B cell (primary cell): ENCODE measurements around the gene BEAN1. TPM values are rescaled to one million over a fixed set of nuclear protein-coding genes. Genes with fewer than 3 reads are reported as not detected.

Source experiments
- ATAC-seq: fragments of 200-7000 bp; cut with Tn5 transposase; one replicate; pipeline ENCODE4 v1.10.0; 2021; ENCODE audit warnings: low read depth, mild to moderate bottlenecking, moderate number of reproducible peaks, moderate library complexity
- CTCF ChIA-PET: fragments of 350-600 bp; sonication (Branson Sonifier 250); formaldehyde crosslinking; loops from one replicate; lab custom pipeline; 2021; ENCODE audit warnings: antibody characterized with exemption, inconsistent platforms; lab: Charles Lee
- POLR2A ChIA-PET: fragments of 350-600 bp; sonication (Branson Sonifier 250); formaldehyde crosslinking; loops from one replicate; lab custom pipeline; 2021; ENCODE audit warnings: antibody characterized with exemption; lab: Charles Lee
- DNase-seq: peaks from one replicate; pipeline ENCODE4 v3.0.0; 2013
- H2AFZ ChIP-seq: 2 replicates; pipeline ENCODE4 v1.6.1; 2012; ENCODE audit warnings: mild to moderate bottlenecking, low read depth, low read length; ENCODE audit not compliant: insufficient read depth, poor library complexity, severe bottlenecking
- H3K27ac ChIP-seq, 2 donors: 1 replicate in 1 of 2; 2 replicates in 1 of 2; pipeline ENCODE4 v1.5.1; 2012 to 2013; ENCODE audit warnings: low read length in 2 of 2, mild to moderate bottlenecking in 2 of 2, moderate library complexity in 1 of 2
- H3K27me3 ChIP-seq, 4 experiments: fragments of 200-600 bp in 1 of 4; sonication (generic) in 1 of 4; replicated peaks in 1 of 4; 1 replicate in 2 of 4; 2 replicates in 2 of 4; pipeline versions ENCODE4 v1.6.1 to v1.7.0; 2013 to 2016; ENCODE audit warnings: low read length in 3 of 4, mild to moderate bottlenecking in 2 of 4, mixed read lengths in 1 of 4, moderate library complexity in 1 of 4; ENCODE audit not compliant: insufficient read depth in 4 of 4, control insufficient read depth in 3 of 4; ENCODE audit errors: control extremely low read depth in 1 of 4
- H3K36me3 ChIP-seq, 2 experiments: replicated peaks in 1 of 2; 1 replicate in 1 of 2; 2 replicates in 1 of 2; pipeline versions ENCODE4 v1.6.1 to v1.7.1; 2013; ENCODE audit warnings: low read length in 1 of 2; ENCODE audit not compliant: insufficient read depth in 2 of 2, control insufficient read depth in 1 of 2; ENCODE audit errors: control extremely low read depth in 1 of 2, extremely low read depth in 1 of 2
- H3K4me1 ChIP-seq, 2 donors: fragments of 200-600 bp in 1 of 2; sonication (generic) in 1 of 2; 1 replicate in 1 of 2; 2 replicates in 1 of 2; pipeline versions ENCODE4 v1.5.1 to v1.6.1; 2013 to 2017; ENCODE audit warnings: low read length in 2 of 2; ENCODE audit not compliant: control insufficient read depth in 2 of 2, insufficient read depth in 2 of 2
- H3K4me2 ChIP-seq: replicated peaks from 2 replicates; pipeline ENCODE3; 2012; ENCODE audit warnings: mild to moderate bottlenecking, low read depth, low read length; ENCODE audit not compliant: poor library complexity, severe bottlenecking
- H3K4me3 ChIP-seq, 5 experiments: fragments of 200-600 bp in 1 of 5; sonication (generic) in 1 of 5; 1 replicate in 3 of 5; 2 replicates in 2 of 5; pipeline versions ENCODE4 v1.5.1 to v1.7.0; 2011 to 2016; ENCODE audit warnings: low read length in 4 of 5, mild to moderate bottlenecking in 4 of 5, low read depth in 2 of 5, control low read depth in 1 of 5, moderate library complexity in 1 of 5; ENCODE audit not compliant: insufficient read depth in 1 of 5; ENCODE audit errors: control extremely low read depth in 1 of 5, extremely low read depth in 1 of 5
- H3K79me2 ChIP-seq: fragments of 200-600 bp; sonication (generic); one replicate; pipeline ENCODE4 v1.6.0; 2016; ENCODE audit warnings: low read length; ENCODE audit not compliant: control insufficient read depth, insufficient read depth
- H3K9ac ChIP-seq: fragments of 200-600 bp; sonication (generic); 2 replicates; pipeline ENCODE4 v1.6.1; 2017; ENCODE audit warnings: mild to moderate bottlenecking, low read length, moderate library complexity
- H3K9me3 ChIP-seq, 3 donors: one replicate each; pipeline versions ENCODE4 v1.6.1 to v1.7.1; 2013; ENCODE audit warnings: low read length in 2 of 3; ENCODE audit not compliant: control insufficient read depth in 2 of 3, insufficient read depth in 1 of 3; ENCODE audit errors: control extremely low read depth in 1 of 3
- H4K20me1 ChIP-seq: 2 replicates; pipeline ENCODE4 v1.6.0; 2012; ENCODE audit warnings: mild to moderate bottlenecking, low read length; ENCODE audit not compliant: insufficient read depth, control insufficient read depth, poor library complexity, severe bottlenecking
- H3K27ac Mint-ChIP-seq: one replicate; pipeline ENCODE4 v1.8.0; 2021; ENCODE audit warnings: mixed read lengths
- H3K27me3 Mint-ChIP-seq: one replicate; pipeline ENCODE4 v1.8.0; 2021; ENCODE audit warnings: mixed read lengths
- H3K4me1 Mint-ChIP-seq: one replicate; pipeline ENCODE4 v1.8.0; 2021; ENCODE audit warnings: mixed read lengths
- H3K4me3 Mint-ChIP-seq: one replicate; pipeline ENCODE4 v1.8.0; 2021; ENCODE audit warnings: mixed read lengths
- H3K9me3 Mint-ChIP-seq: one replicate; pipeline ENCODE4 v1.8.0; 2022; ENCODE audit warnings: mixed read lengths; ENCODE audit not compliant: insufficient read depth
- EZH2 ChIP-seq: IDR thresholded peaks from 2 replicates; pipeline ENCODE4 v1.6.1; 2012; ENCODE audit warnings: borderline replicate concordance, low read depth, mild to moderate bottlenecking, moderate library complexity, low read length; ENCODE audit not compliant: insufficient read depth, poor library complexity, severe bottlenecking
- WGBS: methylation state at CpG from one replicate; pipeline ENCODE4 v1.1.5; 2013; ENCODE audit warnings: missing lambda C conversion rate; ENCODE audit not compliant: insufficient coverage; 5-methylcytosine and 5-hydroxymethylcytosine counted together
- intact Hi-C: fragments of 100-400 bp; cut with micrococcal nuclease; formaldehyde crosslinking; loops from one replicate; pipeline ENCODE4 v1.10.0; 2022
- polyA plus RNA-seq: library from polyadenylated mRNA; depleted of rRNA; stranded (reverse); fragments of >200 nt; gene quantifications from 2 replicates; pipeline ENCODE4 v1.2.3, GENCODE V29; 2012
- total RNA-seq, 2 donors: library from RNA; stranded (reverse); fragments of 120-200 nt in 1 of 2; gene quantifications; 1 replicate in 1 of 2; 2 replicates in 1 of 2; pipeline versions ENCODE4 v1.2.3 to v1.2.4, GENCODE V29; 2013 to 2022
- TF ChIP-seq, protein P1 (sequence below): fragments of 200-600 bp; IDR thresholded peaks from one replicate; pipeline ENCODE4 v1.8.0; 2022; ENCODE audit warnings: antibody characterized with exemption, mild to moderate bottlenecking

The BEAN1 gene
- total and polyA plus RNA-seq, 2 donors (not counting 1 experiment from before 2014, with no cell fraction given), result not detected

DNA sequence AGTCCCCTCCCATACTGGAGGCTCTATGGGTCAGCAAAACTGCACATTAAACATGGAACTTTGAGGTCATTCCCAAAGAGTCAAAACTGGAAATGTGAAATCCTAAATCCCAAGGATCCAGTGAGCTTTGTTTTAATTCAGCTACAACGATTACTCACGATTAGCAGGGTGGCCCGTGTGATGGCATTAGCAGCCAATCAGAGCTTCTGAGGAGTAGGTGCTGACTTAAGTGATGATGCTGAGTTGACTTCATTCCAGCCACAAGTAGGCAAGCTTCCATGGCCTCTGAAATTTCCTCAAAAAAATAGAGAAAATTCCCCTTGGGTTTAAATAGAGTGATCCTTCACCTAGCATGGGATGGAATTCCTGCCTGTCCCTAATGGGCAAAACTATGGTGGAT lies 28.1 kb upstream of the BEAN1 start:
- no peak for DNase-seq
- H3K9me3 Mint-ChIP-seq, result no peaks in the 10 kb centered on the region
- Histone ChIP-seq H3K79me2 (no peaks in the 10 kb centered on the region), H4K20me1 (no peaks in the 10 kb centered on the region), H3K36me3 (no peaks in the 10 kb centered on the region), H3K27ac (no peak overlapping the region), H3K9me3 (no peaks in the 10 kb centered on the region), H2AFZ (no peak overlapping the region), H3K4me3 (no peak overlapping the region), H3K4me1 (no peaks in the 10 kb centered on the region), H3K27me3 (peaks cover 0 to 7% (median 0%) of the 10 kb centered on the region in 4 experiments), H3K4me2 (no peak overlapping the region), H3K9ac (no peak overlapping the region)
- ChIA-PET POLR2A (no interaction called here), CTCF (no interaction called here)
- peaks cover 31% of the 10 kb centered on the region for H3K27me3 Mint-ChIP-seq
- TF ChIP-seq EZH2, result no peak
- TF ChIP-seq, protein P1, sequence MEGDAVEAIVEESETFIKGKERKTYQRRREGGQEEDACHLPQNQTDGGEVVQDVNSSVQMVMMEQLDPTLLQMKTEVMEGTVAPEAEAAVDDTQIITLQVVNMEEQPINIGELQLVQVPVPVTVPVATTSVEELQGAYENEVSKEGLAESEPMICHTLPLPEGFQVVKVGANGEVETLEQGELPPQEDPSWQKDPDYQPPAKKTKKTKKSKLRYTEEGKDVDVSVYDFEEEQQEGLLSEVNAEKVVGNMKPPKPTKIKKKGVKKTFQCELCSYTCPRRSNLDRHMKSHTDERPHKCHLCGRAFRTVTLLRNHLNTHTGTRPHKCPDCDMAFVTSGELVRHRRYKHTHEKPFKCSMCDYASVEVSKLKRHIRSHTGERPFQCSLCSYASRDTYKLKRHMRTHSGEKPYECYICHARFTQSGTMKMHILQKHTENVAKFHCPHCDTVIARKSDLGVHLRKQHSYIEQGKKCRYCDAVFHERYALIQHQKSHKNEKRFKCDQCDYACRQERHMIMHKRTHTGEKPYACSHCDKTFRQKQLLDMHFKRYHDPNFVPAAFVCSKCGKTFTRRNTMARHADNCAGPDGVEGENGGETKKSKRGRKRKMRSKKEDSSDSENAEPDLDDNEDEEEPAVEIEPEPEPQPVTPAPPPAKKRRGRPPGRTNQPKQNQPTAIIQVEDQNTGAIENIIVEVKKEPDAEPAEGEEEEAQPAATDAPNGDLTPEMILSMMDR, result no peak
- H3K4me1 Mint-ChIP-seq, result no peaks in the 10 kb centered on the region
- H3K4me3 Mint-ChIP-seq, result no peak overlapping the region
- intact Hi-C loops, result no loop called here
- WGBS, result no CpG with 5 or more reads among the region's 3 CpGs
- H3K27ac Mint-ChIP-seq, result no peak overlapping the region
- ATAC-seq, result no peak

DNA sequence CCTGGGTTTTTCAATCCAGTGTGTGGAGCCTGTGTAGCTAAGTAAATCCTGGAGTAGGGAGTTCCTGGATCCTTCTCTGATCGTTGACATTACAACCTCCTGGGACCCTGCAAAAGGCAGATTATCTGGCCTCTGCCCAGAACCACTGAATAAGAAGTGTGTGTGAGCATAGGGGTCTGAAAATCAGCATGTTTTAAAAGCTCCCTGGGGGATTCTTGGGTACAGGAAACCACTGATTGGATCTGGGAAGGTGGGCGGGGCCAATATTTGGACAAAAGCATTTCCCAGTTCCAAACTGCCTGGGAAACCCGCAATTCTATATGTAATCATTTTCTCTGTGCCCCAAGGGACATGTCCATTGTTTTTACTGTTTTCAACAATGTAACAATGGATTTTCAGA lies 27.2 kb upstream of the BEAN1 start:
- POLR2A ChIA-PET, result no interaction called here

More for the DNA sequence above, 27.2 kb upstream of the BEAN1 start:
- H3K4me1 Mint-ChIP-seq, result no peaks in the 10 kb centered on the region
- H3K4me3 Mint-ChIP-seq, result no peak overlapping the region
- Histone ChIP-seq H3K4me2 (no peak overlapping the region), H3K9ac (no peak overlapping the region), H3K36me3 (no peaks in the 10 kb centered on the region), H4K20me1 (no peaks in the 10 kb centered on the region), H2AFZ (no peak overlapping the region), H3K9me3 (no peaks in the 10 kb centered on the region), H3K79me2 (no peaks in the 10 kb centered on the region), H3K27me3 (peaks cover 0 to 10% (median 0%) of the 10 kb centered on the region in 4 experiments), H3K27ac (no peak overlapping the region), H3K4me3 (no peak overlapping the region), H3K4me1 (no peaks in the 10 kb centered on the region)
- no peak for TF ChIP-seq EZH2
- TF ChIP-seq, protein P1, result no peak
- DNase-seq, result no peak
- peaks cover 34% of the 10 kb centered on the region for H3K27me3 Mint-ChIP-seq
- intact Hi-C loops, result no loop called here
- H3K9me3 Mint-ChIP-seq, result no peaks in the 10 kb centered on the region
- no peak for ATAC-seq
- H3K27ac Mint-ChIP-seq, result no peak overlapping the region
- WGBS, result 80% methylated on average over 1 of the region's 3 CpGs
- CTCF ChIA-PET, result interaction anchor here (0.8 kb wide), 1 partner anchor 9 kb away, joined by 3 read pairs; no protein-coding TSS in a partner anchor
